ENCODE measurements around the gene HYLS1. TPM values are rescaled to one million over a fixed set of nuclear protein-coding genes. Genes with fewer than 3 reads are reported as not detected.

The HYLS1 gene
- total and polyA plus RNA-seq, 2 donors (not counting 1 experiment from before 2014, with no cell fraction given) = 6.3 to 6.8 TPM

DNA sequence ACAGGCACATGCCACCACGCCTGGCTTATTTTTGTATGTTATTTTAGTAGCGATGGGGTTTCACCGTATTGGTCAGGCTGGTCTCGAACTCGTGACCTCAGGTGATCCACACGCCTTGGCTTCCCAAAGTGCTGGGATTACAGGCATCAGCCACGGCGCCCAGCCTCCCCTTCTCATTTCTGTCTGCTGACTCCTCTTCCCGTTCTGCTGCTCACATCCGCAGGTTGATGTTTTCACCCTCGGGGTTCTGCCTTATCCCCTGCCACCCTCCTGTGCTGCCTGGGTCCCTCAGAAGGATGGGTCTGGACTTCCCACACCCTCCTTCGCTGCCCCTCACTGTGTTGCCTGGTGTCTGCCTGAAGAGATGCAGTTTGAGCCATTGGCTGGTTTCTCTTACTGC lies 39.2 kb downstream of the HYLS1 start:
- peaks cover 6% of the 10 kb centered on the region for H3K27me3 ChIP-seq (ENCODE audit: control insufficient read depth, insufficient read depth, low read length)
- TF ChIP-seq EZH2 (IDR thresholded peaks at IDR 0.05; ENCODE audit: low read length, missing control alignments) = no peak
- TF ChIP-seq, protein P1, sequence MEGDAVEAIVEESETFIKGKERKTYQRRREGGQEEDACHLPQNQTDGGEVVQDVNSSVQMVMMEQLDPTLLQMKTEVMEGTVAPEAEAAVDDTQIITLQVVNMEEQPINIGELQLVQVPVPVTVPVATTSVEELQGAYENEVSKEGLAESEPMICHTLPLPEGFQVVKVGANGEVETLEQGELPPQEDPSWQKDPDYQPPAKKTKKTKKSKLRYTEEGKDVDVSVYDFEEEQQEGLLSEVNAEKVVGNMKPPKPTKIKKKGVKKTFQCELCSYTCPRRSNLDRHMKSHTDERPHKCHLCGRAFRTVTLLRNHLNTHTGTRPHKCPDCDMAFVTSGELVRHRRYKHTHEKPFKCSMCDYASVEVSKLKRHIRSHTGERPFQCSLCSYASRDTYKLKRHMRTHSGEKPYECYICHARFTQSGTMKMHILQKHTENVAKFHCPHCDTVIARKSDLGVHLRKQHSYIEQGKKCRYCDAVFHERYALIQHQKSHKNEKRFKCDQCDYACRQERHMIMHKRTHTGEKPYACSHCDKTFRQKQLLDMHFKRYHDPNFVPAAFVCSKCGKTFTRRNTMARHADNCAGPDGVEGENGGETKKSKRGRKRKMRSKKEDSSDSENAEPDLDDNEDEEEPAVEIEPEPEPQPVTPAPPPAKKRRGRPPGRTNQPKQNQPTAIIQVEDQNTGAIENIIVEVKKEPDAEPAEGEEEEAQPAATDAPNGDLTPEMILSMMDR (conservative IDR thresholded peaks at IDR 0.05 in 1 of 2, IDR thresholded peaks at IDR 0.05 in 1 of 2; ENCODE audit: low read depth in 1 of 2, low read length in 2 of 2) = no peak
- no peak overlapping the region for H3K9ac ChIP-seq (ENCODE audit: insufficient read depth, low read length)
- H4K20me1 ChIP-seq (ENCODE audit: control insufficient read depth, extremely low read depth, insufficient read depth, low read length) = no peaks in the 10 kb centered on the region
- DNase-seq (ENCODE audit: low read depth in 2 of 2) = no peak
- no peaks in the 10 kb centered on the region for H3K9me3 ChIP-seq (ENCODE audit: control insufficient read depth, insufficient read depth, low read depth, low read length)
- no peak overlapping the region for H3K27ac ChIP-seq (ENCODE audit: insufficient read depth, low read length)
- no peaks in the 10 kb centered on the region for H3K4me1 ChIP-seq (ENCODE audit: control insufficient read depth, extremely low read depth, insufficient read depth, low read length)
- H3K36me3 ChIP-seq (ENCODE audit: control insufficient read depth, insufficient read depth, low read length) = no peaks in the 10 kb centered on the region
- H3K79me2 ChIP-seq (ENCODE audit: control insufficient read depth, insufficient read depth, low read length) = no peaks in the 10 kb centered on the region
- no peak overlapping the region for H3K4me3 ChIP-seq (replicated peaks in 1 of 4; ENCODE audit: control extremely low read depth in 1 of 4, insufficient read depth in 1 of 4, low read depth in 3 of 4, low read length in 4 of 4)
- no peak overlapping the region for H2AFZ ChIP-seq (ENCODE audit: low read length)
- H3K4me2 ChIP-seq (ENCODE audit: extremely low read depth, insufficient read depth, low read length) = no peak overlapping the region

- no peak for DNase-seq (ENCODE audit: low read depth in 2 of 2)
- no peak overlapping the region for H3K9ac ChIP-seq (ENCODE audit: insufficient read depth, low read length)
- H3K4me3 ChIP-seq (replicated peaks in 1 of 4; ENCODE audit: control extremely low read depth in 1 of 4, insufficient read depth in 1 of 4, low read depth in 3 of 4, low read length in 4 of 4) = no peak overlapping the region
- H3K4me1 ChIP-seq (ENCODE audit: control insufficient read depth, extremely low read depth, insufficient read depth, low read length) = no peaks in the 10 kb centered on the region
- H3K9me3 ChIP-seq (ENCODE audit: control insufficient read depth, insufficient read depth, low read depth, low read length) = no peaks in the 10 kb centered on the region
- H4K20me1 ChIP-seq (ENCODE audit: control insufficient read depth, extremely low read depth, insufficient read depth, low read length) = no peaks in the 10 kb centered on the region
- TF ChIP-seq, protein P1 (conservative IDR thresholded peaks at IDR 0.05 in 1 of 2, IDR thresholded peaks at IDR 0.05 in 1 of 2; ENCODE audit: low read depth in 1 of 2, low read length in 2 of 2) = no peak
- no peak for TF ChIP-seq EZH2 (IDR thresholded peaks at IDR 0.05; ENCODE audit: low read length, missing control alignments)
- no peaks in the 10 kb centered on the region for H3K79me2 ChIP-seq (ENCODE audit: control insufficient read depth, insufficient read depth, low read length)
- H3K27me3 ChIP-seq (ENCODE audit: control insufficient read depth, insufficient read depth, low read length) = peaks cover 9% of the 10 kb centered on the region
- H2AFZ ChIP-seq (ENCODE audit: low read length) = no peak overlapping the region
- no peaks in the 10 kb centered on the region for H3K36me3 ChIP-seq (ENCODE audit: control insufficient read depth, insufficient read depth, low read length)
- no peak overlapping the region for H3K27ac ChIP-seq (ENCODE audit: insufficient read depth, low read length)
- no peak overlapping the region for H3K4me2 ChIP-seq (ENCODE audit: extremely low read depth, insufficient read depth, low read length)
Measured at GRCh38 chr11:125929445-125930075, 42.1 kb downstream of the HYLS1 start.

GRCh38 chr11:125930076-125930450 lies 42.6 kb downstream of the HYLS1 start:
- Histone ChIP-seq H3K4me1 (ENCODE audit: control insufficient read depth, extremely low read depth, insufficient read depth, low read length) (no peaks in the 10 kb centered on the region), H3K4me3 (replicated peaks in 1 of 4; ENCODE audit: control extremely low read depth in 1 of 4, insufficient read depth in 1 of 4, low read depth in 3 of 4, low read length in 4 of 4) (no peak overlapping the region), H3K27me3 (ENCODE audit: control insufficient read depth, insufficient read depth, low read length) (peaks cover 9% of the 10 kb centered on the region), H3K9ac (ENCODE audit: insufficient read depth, low read length) (no peak overlapping the region), H3K79me2 (ENCODE audit: control insufficient read depth, insufficient read depth, low read length) (no peaks in the 10 kb centered on the region), H3K4me2 (ENCODE audit: extremely low read depth, insufficient read depth, low read length) (no peak overlapping the region), H3K9me3 (ENCODE audit: control insufficient read depth, insufficient read depth, low read depth, low read length) (no peaks in the 10 kb centered on the region), H2AFZ (ENCODE audit: low read length) (no peak overlapping the region), H4K20me1 (ENCODE audit: control insufficient read depth, extremely low read depth, insufficient read depth, low read length) (no peaks in the 10 kb centered on the region), H3K27ac (ENCODE audit: insufficient read depth, low read length) (no peak overlapping the region), H3K36me3 (ENCODE audit: control insufficient read depth, insufficient read depth, low read length) (no peaks in the 10 kb centered on the region)
- no peak for TF ChIP-seq EZH2 (IDR thresholded peaks at IDR 0.05; ENCODE audit: low read length, missing control alignments)
- TF ChIP-seq, protein P1 (conservative IDR thresholded peaks at IDR 0.05 in 1 of 2, IDR thresholded peaks at IDR 0.05 in 1 of 2; ENCODE audit: low read depth in 1 of 2, low read length in 2 of 2) = no peak
- DNase-seq (ENCODE audit: low read depth in 2 of 2) = no peak
